K562 (cell line): ENCODE data around the gene CMTM4. TPM values are rescaled to one million over a fixed set of nuclear protein-coding genes. Genes with fewer than 3 reads are reported as not detected.

Source experiments
- C11orf30 ChIP-seq: fragments of 450-650 bp; IDR thresholded peaks from 2 replicates; pipeline ENCODE4 v1.6.1; 2016; ENCODE audit warnings: low read depth, mild to moderate bottlenecking
- CAMTA2 ChIP-seq: fragments of 250-450 bp; sonication (Bioruptor Pico); conservative IDR thresholded peaks from 2 replicates; pipeline ENCODE4 v1.5.1; 2022
- CHD7 ChIP-seq: fragments of 200-600 bp; sonication (generic); IDR thresholded peaks from one replicate; pipeline ENCODE4 v1.6.1; 2012; ENCODE audit warnings: mild to moderate bottlenecking, low read depth, low read length, inconsistent platforms
- GABPA ChIP-seq: fragments of 200-800 bp; sonication (Bioruptor generic); conservative IDR thresholded peaks from 2 replicates; pipeline ENCODE4 v1.6.1; 2016; ENCODE audit warnings: low read depth, missing genetic modification characterization, missing compliant biosample characterization
- HNRNPK ChIP-seq: fragments of 200-400 bp; formaldehyde crosslinking; IDR thresholded peaks from one replicate; pipeline ENCODE4 v1.6.1; 2018; ENCODE audit warnings: mild to moderate bottlenecking, low read depth, low read length; ENCODE audit not compliant: poor library complexity, severe bottlenecking
- MBD1 ChIP-seq: fragments of 250-450 bp; sonication (Bioruptor Pico); IDR thresholded peaks from 2 replicates; pipeline ENCODE4 v1.8.0; 2022; ENCODE audit warnings: inconsistent platforms
- POLR2H ChIP-seq: IDR thresholded peaks from 2 replicates; pipeline ENCODE4 v1.6.1; 2016; ENCODE audit warnings: missing genetic modification characterization, low read depth, mild to moderate bottlenecking, control low read depth, missing compliant biosample characterization, moderate library complexity
- RBM22 ChIP-seq: fragments of 200-400 bp; formaldehyde crosslinking; IDR thresholded peaks from 2 replicates; pipeline ENCODE4 v1.6.1; 2018; ENCODE audit warnings: low read length, low read depth; ENCODE audit not compliant: poor library complexity, severe bottlenecking
- SMC3 ChIP-seq: conservative IDR thresholded peaks from 2 replicates; pipeline ENCODE4 v1.6.1; 2011; ENCODE audit warnings: low read depth, low read length, improper control_type of control experiment; ENCODE audit not compliant: insufficient read depth
- SREBF1 ChIP-seq: fragments of 150-350 bp; IDR thresholded peaks from 2 replicates; pipeline ENCODE4 v1.6.1; 2014; ENCODE audit warnings: antibody characterized with exemption, low read depth, low read length, borderline replicate concordance
- TAF1 ChIP-seq: IDR thresholded peaks from 2 replicates; pipeline ENCODE4 v1.6.1; 2011; ENCODE audit warnings: mild to moderate bottlenecking, low read length, moderate library complexity; ENCODE audit not compliant: insufficient read depth, control insufficient read depth, severe bottlenecking; ENCODE audit errors: extremely low read depth
- TCF7L2 ChIP-seq: fragments of 150-350 bp; IDR thresholded peaks from 2 replicates; pipeline ENCODE4 v1.6.1; 2016; ENCODE audit warnings: low read depth, mild to moderate bottlenecking, low read length, moderate library complexity
- ZNF583 ChIP-seq: fragments of 250-450 bp; sonication (Bioruptor Pico); IDR thresholded peaks from 2 replicates; pipeline ENCODE4 v1.4.0; 2020
- polyA plus RNA-seq, 8 experiments: library from polyadenylated mRNA; depleted of rRNA in 4 of 8; stranded (reverse) in 5 of 8; unstranded in 3 of 8; fragments of >200 nt; fragmentation: Nextera tagmentation in 2 of 8; fragmentation: Illumina TruSeq in 1 of 8; extraction: Ambion mirVana in 2 of 8; extraction: Trizol in 1 of 8; gene quantifications; 2 replicates each; pipeline versions ENCODE4 v1.2.1 to v1.2.3, GENCODE V29; 2011 to 2014; ENCODE audit warnings: inconsistent platforms in 1 of 8, missing spikeins in 1 of 8
- total RNA-seq, 7 experiments: library from RNA; depleted of rRNA in 6 of 7; stranded (reverse); fragments of >200 nt in 6 of 7; fragmentation: Illumina TruSeq in 2 of 7; extraction: Trizol in 2 of 7; gene quantifications; 2 replicates each; pipeline versions ENCODE4 v1.2.1 to v1.2.3, GENCODE V29; 2011 to 2021; ENCODE audit warnings: low replicate concordance in 1 of 7
- TF ChIP-seq, protein P1 (sequence below): fragments of 450-650 bp; conservative IDR thresholded peaks from 2 replicates; pipeline ENCODE4 v1.6.1; 2016; ENCODE audit warnings: missing genetic modification characterization, low read depth, mild to moderate bottlenecking, missing compliant biosample characterization, moderate library complexity

The CMTM4 gene
- total and polyA plus RNA-seq, 9 of the 15 experiments (the other 6 are each of a cell fraction or from before 2014, with no cell fraction given), result 2.0 to 21.3 (median 12.5) TPM

DNA sequence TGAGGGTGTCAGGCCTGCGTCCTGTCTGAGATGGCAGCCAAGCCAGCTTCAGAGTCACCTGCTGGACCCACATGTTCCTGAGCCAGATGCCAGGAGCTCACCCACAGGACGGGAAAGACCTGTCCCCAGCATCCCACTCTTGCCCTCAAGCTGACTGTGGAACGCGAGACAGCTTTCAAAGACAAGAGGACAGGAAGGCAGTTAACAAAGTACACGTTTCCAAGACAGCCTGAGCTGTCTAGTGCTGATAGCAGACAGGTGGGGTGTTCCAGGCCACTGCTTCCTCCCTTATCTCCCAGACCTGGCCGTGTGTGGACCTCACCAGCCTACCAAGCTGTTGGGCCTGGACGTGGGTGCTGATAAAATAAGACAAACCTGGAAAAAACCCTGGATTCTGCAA lies 78.8 kb downstream of the CMTM4 start (continued):
- TF ChIP-seq MBD1 (no peak), CAMTA2 (CRISPR knock-in tag) (no peak), SREBF1 (no peak), CHD7 (no peak), TAF1 (peak; percentile 18), HNRNPK (no peak), ZNF583 (CRISPR knock-in tag) (no peak), SMC3 (no peak), C11orf30 (no peak), TCF7L2 (no peak), POLR2H (tag) (no peak), RBM22 (no peak), GABPA (tag) (no peak)
- TF ChIP-seq, protein P1, sequence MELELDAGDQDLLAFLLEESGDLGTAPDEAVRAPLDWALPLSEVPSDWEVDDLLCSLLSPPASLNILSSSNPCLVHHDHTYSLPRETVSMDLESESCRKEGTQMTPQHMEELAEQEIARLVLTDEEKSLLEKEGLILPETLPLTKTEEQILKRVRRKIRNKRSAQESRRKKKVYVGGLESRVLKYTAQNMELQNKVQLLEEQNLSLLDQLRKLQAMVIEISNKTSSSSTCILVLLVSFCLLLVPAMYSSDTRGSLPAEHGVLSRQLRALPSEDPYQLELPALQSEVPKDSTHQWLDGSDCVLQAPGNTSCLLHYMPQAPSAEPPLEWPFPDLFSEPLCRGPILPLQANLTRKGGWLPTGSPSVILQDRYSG (tag), result no peak
